ENCODE results near the gene WWOX. TPM values are rescaled to one million over a fixed set of nuclear protein-coding genes. Genes with fewer than 3 reads are reported as not detected.
A peak's percentile ranks its signal among the peaks of the same experiment; 100 is the strongest.

The WWOX gene
- total and polyA plus RNA-seq, 2 of the 13 experiments (the other 11 are each of a cell fraction or from before 2014, with no cell fraction given) = 9.1 to 37.4 TPM

DNA sequence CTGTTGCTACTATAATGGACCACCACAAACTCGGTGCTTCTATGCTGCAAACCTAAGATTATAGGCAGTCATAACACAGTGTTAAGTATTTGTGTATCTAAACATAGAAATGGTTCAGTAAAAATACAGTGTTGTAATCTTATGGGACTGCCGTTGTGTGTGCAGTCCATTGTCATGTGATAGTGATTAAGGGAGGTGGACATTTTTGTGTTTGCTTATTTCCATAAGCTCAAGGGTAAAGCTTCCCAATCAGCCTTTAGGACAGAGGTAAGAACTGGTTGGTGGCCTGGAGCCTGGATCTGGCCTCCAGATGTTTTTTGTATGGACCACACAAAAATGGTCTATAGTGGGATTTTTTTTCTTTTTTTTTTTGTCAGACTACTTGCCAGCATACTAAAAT, 29.9 kb downstream of the WWOX start (continued):
- TF ChIP-seq ASH2L (IDR thresholded peaks at IDR 0.05; ENCODE audit: insufficient read length, low read depth, low read length) (peak; percentile 27), ZFAT (CRISPR knock-in tag; conservative IDR thresholded peaks at IDR 0.05) (no peak), NAIF1 (CRISPR knock-in tag; IDR thresholded peaks at IDR 0.05; ENCODE audit: borderline replicate concordance) (no peak), SOX13 (IDR thresholded peaks at IDR 0.05) (no peak), SOX13 (CRISPR knock-in tag; conservative IDR thresholded peaks at IDR 0.05 in 1 of 2, IDR thresholded peaks at IDR 0.05 in 1 of 2) (peak in 1 of 2 experiments; percentile 87; a peak in 2 of 4 replicates), ZNF746 (CRISPR knock-in tag; IDR thresholded peaks at IDR 0.05) (no peak), ZNF446 (CRISPR knock-in tag; IDR thresholded peaks at IDR 0.05) (no peak), ZNF670 (CRISPR knock-in tag; IDR thresholded peaks at IDR 0.05; ENCODE audit: borderline replicate concordance) (no peak), ZNF496 (CRISPR knock-in tag; IDR thresholded peaks at IDR 0.05; ENCODE audit: insufficient replicate concordance) (no peak), PHF5A (CRISPR knock-in tag; IDR thresholded peaks at IDR 0.05; ENCODE audit: low read depth, unreplicated experiment) (no peak), GPN1 (CRISPR knock-in tag; IDR thresholded peaks at IDR 0.05; ENCODE audit: borderline replicate concordance) (no peak), STAG1 (CRISPR knock-in tag; IDR thresholded peaks at IDR 0.05) (no peak), NFATC3 (CRISPR knock-in tag; IDR thresholded peaks at IDR 0.05) (no peak)
- TF ChIP-seq, protein P1, sequence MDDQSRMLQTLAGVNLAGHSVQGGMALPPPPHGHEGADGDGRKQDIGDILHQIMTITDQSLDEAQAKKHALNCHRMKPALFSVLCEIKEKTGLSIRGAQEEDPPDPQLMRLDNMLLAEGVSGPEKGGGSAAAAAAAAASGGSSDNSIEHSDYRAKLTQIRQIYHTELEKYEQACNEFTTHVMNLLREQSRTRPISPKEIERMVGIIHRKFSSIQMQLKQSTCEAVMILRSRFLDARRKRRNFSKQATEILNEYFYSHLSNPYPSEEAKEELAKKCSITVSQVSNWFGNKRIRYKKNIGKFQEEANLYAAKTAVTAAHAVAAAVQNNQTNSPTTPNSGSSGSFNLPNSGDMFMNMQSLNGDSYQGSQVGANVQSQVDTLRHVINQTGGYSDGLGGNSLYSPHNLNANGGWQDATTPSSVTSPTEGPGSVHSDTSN (CRISPR knock-in tag; IDR thresholded peaks at IDR 0.05; ENCODE audit: borderline replicate concordance) = no peak
- TF ChIP-seq, protein P2, sequence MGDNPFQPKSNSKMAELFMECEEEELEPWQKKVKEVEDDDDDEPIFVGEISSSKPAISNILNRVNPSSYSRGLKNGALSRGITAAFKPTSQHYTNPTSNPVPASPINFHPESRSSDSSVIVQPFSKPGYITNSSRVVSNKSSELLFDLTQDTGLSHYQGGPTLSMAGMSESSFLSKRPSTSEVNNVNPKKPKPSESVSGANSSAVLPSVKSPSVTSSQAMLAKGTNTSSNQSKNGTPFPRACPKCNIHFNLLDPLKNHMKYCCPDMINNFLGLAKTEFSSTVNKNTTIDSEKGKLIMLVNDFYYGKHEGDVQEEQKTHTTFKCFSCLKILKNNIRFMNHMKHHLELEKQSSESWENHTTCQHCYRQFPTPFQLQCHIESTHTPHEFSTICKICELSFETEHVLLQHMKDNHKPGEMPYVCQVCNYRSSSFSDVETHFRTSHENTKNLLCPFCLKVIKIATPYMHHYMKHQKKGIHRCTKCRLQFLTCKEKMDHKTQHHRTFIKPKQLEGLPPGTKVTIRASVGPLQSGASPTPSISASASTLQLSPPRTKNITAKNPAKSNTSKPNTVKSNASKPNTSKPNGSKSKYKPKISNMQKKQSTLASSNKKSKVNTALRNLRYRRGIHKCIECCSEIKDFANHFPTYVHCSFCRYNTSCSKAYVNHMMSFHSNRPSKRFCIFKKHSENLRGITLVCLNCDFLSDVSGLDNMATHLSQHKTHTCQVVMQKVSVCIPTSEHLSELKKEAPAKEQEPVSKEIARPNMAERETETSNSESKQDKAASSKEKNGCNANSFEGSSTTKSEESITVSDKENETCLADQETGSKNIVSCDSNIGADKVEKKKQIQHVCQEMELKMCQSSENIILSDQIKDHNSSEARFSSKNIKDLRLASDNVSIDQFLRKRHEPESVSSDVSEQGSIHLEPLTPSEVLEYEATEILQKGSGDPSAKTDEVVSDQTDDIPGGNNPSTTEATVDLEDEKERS (CRISPR knock-in tag; IDR thresholded peaks at IDR 0.05) = no peak
- TF ChIP-seq, protein P3, sequence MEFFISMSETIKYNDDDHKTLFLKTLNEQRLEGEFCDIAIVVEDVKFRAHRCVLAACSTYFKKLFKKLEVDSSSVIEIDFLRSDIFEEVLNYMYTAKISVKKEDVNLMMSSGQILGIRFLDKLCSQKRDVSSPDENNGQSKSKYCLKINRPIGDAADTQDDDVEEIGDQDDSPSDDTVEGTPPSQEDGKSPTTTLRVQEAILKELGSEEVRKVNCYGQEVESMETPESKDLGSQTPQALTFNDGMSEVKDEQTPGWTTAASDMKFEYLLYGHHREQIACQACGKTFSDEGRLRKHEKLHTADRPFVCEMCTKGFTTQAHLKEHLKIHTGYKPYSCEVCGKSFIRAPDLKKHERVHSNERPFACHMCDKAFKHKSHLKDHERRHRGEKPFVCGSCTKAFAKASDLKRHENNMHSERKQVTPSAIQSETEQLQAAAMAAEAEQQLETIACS (CRISPR knock-in tag; IDR thresholded peaks at IDR 0.05) = no peak
- TF ChIP-seq, protein P4, sequence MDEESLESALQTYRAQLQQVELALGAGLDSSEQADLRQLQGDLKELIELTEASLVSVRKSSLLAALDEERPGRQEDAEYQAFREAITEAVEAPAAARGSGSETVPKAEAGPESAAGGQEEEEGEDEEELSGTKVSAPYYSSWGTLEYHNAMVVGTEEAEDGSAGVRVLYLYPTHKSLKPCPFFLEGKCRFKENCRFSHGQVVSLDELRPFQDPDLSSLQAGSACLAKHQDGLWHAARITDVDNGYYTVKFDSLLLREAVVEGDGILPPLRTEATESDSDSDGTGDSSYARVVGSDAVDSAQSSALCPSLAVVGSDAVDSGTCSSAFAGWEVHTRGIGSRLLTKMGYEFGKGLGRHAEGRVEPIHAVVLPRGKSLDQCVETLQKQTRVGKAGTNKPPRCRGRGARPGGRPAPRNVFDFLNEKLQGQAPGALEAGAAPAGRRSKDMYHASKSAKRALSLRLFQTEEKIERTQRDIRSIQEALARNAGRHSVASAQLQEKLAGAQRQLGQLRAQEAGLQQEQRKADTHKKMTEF (CRISPR knock-in tag; IDR thresholded peaks at IDR 0.05) = 0 out of 2 replicates have a peak, but pooled peaks have one; percentile 43
- TF ChIP-seq, protein P5, sequence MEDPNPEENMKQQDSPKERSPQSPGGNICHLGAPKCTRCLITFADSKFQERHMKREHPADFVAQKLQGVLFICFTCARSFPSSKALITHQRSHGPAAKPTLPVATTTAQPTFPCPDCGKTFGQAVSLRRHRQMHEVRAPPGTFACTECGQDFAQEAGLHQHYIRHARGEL (CRISPR knock-in tag; IDR thresholded peaks at IDR 0.05) = no peak
- TF ChIP-seq, protein P6, sequence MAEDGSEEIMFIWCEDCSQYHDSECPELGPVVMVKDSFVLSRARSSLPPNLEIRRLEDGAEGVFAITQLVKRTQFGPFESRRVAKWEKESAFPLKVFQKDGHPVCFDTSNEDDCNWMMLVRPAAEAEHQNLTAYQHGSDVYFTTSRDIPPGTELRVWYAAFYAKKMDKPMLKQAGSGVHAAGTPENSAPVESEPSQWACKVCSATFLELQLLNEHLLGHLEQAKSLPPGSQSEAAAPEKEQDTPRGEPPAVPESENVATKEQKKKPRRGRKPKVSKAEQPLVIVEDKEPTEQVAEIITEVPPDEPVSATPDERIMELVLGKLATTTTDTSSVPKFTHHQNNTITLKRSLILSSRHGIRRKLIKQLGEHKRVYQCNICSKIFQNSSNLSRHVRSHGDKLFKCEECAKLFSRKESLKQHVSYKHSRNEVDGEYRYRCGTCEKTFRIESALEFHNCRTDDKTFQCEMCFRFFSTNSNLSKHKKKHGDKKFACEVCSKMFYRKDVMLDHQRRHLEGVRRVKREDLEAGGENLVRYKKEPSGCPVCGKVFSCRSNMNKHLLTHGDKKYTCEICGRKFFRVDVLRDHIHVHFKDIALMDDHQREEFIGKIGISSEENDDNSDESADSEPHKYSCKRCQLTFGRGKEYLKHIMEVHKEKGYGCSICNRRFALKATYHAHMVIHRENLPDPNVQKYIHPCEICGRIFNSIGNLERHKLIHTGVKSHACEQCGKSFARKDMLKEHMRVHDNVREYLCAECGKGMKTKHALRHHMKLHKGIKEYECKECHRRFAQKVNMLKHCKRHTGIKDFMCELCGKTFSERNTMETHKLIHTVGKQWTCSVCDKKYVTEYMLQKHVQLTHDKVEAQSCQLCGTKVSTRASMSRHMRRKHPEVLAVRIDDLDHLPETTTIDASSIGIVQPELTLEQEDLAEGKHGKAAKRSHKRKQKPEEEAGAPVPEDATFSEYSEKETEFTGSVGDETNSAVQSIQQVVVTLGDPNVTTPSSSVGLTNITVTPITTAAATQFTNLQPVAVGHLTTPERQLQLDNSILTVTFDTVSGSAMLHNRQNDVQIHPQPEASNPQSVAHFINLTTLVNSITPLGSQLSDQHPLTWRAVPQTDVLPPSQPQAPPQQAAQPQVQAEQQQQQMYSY (CRISPR knock-in tag; IDR thresholded peaks at IDR 0.05) = peak; percentile 98
